ENCODE data around the gene DMRT3.

DMRT3 gene

DNA sequence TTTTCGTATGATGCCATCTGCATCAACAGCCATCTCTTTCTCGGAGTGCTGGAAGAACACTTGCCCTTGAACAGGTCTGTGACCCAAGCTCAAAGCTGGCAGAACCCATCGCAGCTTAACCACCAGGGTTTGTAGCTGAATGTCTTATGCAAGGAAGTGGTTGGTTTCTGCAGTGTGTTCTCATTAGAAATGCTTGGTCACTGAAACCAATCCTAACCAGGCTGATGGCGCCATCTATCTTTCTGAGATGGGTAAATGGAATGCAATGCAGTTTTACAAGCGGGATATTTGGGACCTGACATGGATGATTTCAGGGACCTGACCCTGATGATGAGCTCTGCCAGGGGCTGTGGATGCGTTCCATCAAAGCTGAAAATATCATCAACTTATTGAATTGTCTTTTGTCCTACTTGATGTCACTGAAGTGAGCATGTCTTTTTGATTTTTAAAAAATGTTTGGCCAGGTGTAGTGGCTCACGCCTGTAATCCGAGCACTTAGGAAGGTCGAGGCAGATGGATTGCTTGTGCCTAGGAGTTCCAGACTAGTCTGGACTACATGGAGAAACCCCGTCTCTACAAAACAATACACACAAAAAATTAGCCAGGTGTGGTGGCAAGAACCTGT, 28.7 kb downstream of the DMRT3 start:
- DNase-seq = peak; percentile 56

DNA sequence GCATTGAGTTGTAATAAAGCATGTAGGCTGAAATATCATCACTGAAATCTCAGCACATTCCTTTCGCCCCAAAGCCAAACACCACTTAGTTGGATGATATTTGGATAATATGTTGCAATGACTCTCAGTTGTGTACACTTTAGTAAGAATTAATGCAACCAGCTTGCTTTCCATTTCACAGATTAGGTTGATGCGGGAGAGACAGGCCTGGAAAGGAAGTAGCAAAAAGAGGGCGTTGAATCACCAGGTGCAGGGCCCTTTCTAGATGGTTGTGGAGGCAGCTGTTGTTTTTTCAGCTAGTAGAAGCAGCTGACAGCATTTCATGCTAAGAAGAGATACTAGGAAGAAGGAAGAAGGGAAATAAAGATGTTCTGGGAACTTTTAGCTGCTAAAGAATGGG, 30.9 kb downstream of the DMRT3 start:
- DNase-seq = no peak

DNA sequence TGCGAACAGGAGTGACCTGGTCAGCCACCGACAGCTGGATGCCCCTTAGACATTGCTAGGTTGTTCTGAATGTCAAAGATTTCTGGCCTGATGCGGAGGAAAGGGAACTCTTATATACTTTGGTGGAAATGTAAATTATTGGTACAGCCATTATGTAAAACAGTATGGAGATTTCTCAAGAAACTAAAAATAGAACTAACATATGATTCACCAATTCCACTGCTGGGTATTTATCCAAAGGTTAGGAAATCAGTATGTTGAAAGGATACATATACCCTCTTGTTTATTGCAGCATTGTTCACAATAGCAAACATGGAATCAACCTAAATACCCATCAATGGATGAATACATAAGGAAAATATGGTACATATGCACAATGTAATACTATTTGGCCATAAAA, 31.8 kb downstream of the DMRT3 start:
- no peak for DNase-seq

- peak; percentile 92 for DNase-seq
These were observed 32.7 kb downstream of the DMRT3 start for GRCh38 chr9:1009101-1009707.

GRCh38 chr9:1013021-1013420, 36.6 kb downstream of the DMRT3 start:
- no peak for DNase-seq

DNA sequence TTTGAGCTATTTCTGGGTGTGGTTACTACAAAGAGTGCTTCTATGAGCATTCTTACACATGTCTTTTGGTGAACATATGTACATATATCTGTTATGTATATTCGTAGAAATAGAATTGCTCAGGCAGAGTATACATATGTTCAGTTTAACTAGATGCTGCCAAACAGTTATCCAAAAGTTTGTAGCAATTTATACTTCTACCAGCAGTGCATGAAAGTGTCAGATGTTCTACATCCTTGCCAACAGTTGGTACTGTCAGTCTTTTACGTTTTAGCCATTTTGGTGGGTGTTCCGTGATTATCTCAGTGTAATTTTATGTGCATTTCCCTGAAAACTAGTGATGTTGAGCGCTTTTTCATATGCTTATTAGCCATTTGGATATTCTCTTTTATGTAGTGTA, 37.8 kb downstream of the DMRT3 start:
- no peak for DNase-seq

GRCh38 chr9:1014640-1015039, 38.2 kb downstream of the DMRT3 start:
- DNase-seq = no peak

- no peak for DNase-seq
These were observed 41.7 kb downstream of the DMRT3 start for GRCh38 chr9:1018121-1018520.

DNA sequence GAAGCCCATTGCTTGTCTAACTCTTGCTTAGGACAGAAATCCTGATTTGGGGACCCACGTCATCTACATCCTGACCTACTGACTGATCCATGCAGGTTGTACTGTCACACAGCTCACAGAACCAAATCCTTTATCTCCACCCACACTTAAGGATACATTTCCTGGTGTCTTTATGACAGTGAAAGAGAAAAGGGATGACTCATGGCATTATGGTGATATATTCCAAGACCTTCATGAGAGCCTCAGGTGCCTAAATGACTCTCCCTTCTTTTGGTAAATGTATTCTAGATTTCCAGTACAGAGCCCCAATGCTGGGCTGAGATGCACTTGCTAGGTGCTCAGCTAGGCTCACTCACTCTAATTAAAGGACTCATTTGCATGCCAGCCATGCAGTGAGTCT, 47.7 kb downstream of the DMRT3 start:
- DNase-seq = no peak

DNA sequence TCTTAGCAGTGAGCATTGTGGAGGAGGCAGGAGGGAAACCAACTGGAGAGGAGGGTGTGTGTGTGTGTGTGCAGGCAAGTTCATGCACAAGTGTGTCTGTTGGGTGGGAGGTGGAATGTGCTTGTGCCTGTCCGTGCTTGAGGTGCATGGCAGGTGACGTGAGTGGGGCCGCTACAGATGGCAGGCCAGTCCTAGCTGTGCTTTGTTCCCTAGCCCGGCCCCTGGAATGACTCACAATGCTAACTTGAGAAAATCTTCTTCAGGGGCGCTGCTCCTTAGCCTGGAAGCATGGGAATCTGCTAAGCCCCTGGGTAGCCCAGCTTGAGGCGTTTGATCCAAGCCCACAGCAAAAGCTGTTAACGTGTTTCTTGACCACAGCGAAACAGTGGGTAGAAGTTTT, 48.7 kb downstream of the DMRT3 start:
- no peak for DNase-seq

DNA sequence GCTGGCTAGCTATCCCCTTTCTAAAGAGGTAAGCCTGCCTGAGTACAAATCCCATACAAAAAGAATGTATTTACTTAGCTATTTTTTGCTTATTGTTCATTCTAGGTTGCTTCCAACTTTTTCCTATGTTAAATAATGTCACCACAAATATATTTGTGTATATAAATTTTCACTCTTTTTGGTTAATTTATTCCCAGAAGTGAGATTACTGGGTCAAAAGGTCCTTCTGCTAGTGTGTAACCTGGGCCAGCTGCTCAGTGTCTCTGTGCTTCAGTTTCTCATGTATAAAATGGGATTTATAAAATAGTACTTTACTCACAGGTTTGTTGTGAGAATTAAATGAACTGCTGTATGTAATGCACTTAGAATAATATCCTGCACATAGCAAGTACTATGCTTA, 49.8 kb downstream of the DMRT3 start:
- no peak for DNase-seq

- DNase-seq = no peak
These were observed 52.2 kb downstream of the DMRT3 start for GRCh38 chr9:1028501-1029190.

DNA sequence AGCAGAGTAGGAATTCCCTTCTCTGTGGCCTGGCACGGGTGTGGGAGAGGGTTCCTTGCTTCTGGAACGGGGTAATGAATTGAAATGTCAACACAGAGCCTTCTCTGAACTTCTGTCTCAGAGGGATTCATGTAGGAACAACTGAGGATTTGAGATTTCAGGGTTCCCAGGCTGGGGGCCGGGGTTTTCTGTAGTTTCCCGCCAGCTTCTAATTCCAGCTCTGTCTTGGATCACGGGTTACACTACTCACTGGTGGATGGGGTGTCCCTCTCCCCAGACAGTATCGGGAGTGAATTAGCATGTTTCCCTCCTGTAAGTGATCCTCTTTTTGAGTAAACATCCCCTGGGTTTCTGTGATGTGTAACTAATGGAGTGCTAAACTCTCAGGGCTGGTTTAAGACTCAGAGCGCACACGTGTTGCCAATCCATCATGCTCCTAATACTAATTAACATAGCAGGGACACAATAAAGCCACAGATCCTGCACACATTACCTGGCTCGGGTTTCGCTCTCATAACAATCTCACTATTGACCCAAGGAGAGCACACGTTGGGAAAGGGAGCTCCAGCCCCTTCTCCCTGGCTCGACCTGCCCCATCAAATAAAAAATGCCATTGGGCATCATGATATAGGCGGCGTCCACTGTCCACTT, 55.6 kb downstream of the DMRT3 start:
- DNase-seq = no peak

- no peak for DNase-seq
These were observed 57.8 kb downstream of the DMRT3 start for GRCh38 chr9:1034271-1034670.

- DNase-seq = no peak
These were observed 63.1 kb downstream of the DMRT3 start for GRCh38 chr9:1039589-1039988.
